CD8-positive, alpha-beta memory T cell (primary cell): ENCODE data around the gene ITPR3. TPM values are rescaled to one million over a fixed set of nuclear protein-coding genes. Genes with fewer than 3 reads are reported as not detected.
A peak's percentile ranks its signal among the peaks of the same experiment; 100 is the strongest.

Source experiments
- CTCF ChIA-PET: fragments of 350-600 bp; sonication (Branson Sonifier 250); formaldehyde crosslinking; loops from one replicate; lab custom pipeline; 2021; ENCODE audit warnings: antibody characterized with exemption; lab: Charles Lee
- POLR2A ChIA-PET: fragments of 350-600 bp; sonication (Branson Sonifier 250); formaldehyde crosslinking; loops from one replicate; lab custom pipeline; 2021; ENCODE audit warnings: antibody characterized with exemption; lab: Charles Lee
- DNase-seq, 5 donors: peaks; one replicate each; pipeline versions ENCODE4 v3.0.0 to v3.0.0-alpha.2; 2020 to 2022; ENCODE audit warnings: mixed read lengths in 1 of 5
- H3K27ac ChIP-seq: one replicate; pipeline ENCODE4 v1.7.0; 2013; ENCODE audit warnings: low read depth, mild to moderate bottlenecking, low read length, moderate library complexity
- H3K27me3 ChIP-seq: 2 replicates; pipeline ENCODE4 v1.7.0; 2013; ENCODE audit warnings: low read length, mild to moderate bottlenecking; ENCODE audit not compliant: insufficient read depth, poor library complexity, severe bottlenecking
- H3K36me3 ChIP-seq: 2 replicates; pipeline ENCODE4 v1.7.0; 2013; ENCODE audit warnings: mild to moderate bottlenecking, low read length, moderate library complexity; ENCODE audit not compliant: insufficient read depth
- H3K4me1 ChIP-seq: 2 replicates; pipeline ENCODE4 v1.7.0; 2013; ENCODE audit warnings: mild to moderate bottlenecking, low read length, moderate library complexity; ENCODE audit not compliant: insufficient read depth
- H3K4me3 ChIP-seq: 2 replicates; pipeline ENCODE4 v1.7.0; 2013; ENCODE audit warnings: mild to moderate bottlenecking, low read length
- H3K9me3 ChIP-seq: 2 replicates; pipeline ENCODE4 v1.7.0; 2013; ENCODE audit warnings: mild to moderate bottlenecking, low read length
- H3K27ac Mint-ChIP-seq, 8 donors: one replicate each; pipeline ENCODE4 v1.8.0; 2020 to 2021; ENCODE audit warnings: mixed read lengths in 8 of 8, mild to moderate bottlenecking in 6 of 8, inconsistent platforms in 3 of 8, moderate library complexity in 3 of 8
- H3K27me3 Mint-ChIP-seq, 2 donors: one replicate each; pipeline ENCODE4 v1.8.0; 2020 to 2021; ENCODE audit warnings: mixed read lengths in 2 of 2, mild to moderate bottlenecking in 1 of 2, moderate library complexity in 1 of 2
- H3K36me3 Mint-ChIP-seq, 3 donors: one replicate each; pipeline ENCODE4 v1.8.0; 2020 to 2021; ENCODE audit warnings: mixed read lengths in 3 of 3, inconsistent platforms in 1 of 3, mild to moderate bottlenecking in 1 of 3
- H3K4me1 Mint-ChIP-seq, 3 donors: one replicate each; pipeline ENCODE4 v1.8.0; 2020 to 2021; ENCODE audit warnings: mixed read lengths in 3 of 3, inconsistent platforms in 1 of 3, mild to moderate bottlenecking in 1 of 3
- H3K4me3 Mint-ChIP-seq, 7 donors: one replicate each; pipeline ENCODE4 v1.8.0; 2020 to 2021; ENCODE audit warnings: mixed read lengths in 7 of 7, mild to moderate bottlenecking in 6 of 7, moderate library complexity in 4 of 7, inconsistent platforms in 2 of 7
- H3K9me3 Mint-ChIP-seq, 5 donors: one replicate each; pipeline ENCODE4 v1.8.0; 2020 to 2022; ENCODE audit warnings: mixed read lengths in 5 of 5, mild to moderate bottlenecking in 3 of 5, moderate library complexity in 2 of 5, inconsistent platforms in 1 of 5
- polyA plus RNA-seq: library from polyadenylated mRNA; unstranded; fragments of 300-500 nt; fragmentation: Illumina TruSeq; gene quantifications from one replicate; pipeline ENCODE4 v1.2.3, GENCODE V29; 2021
- total RNA-seq, 2 experiments: library from RNA; stranded (reverse); gene quantifications; one replicate each; pipeline ENCODE4 v1.2.3, GENCODE V29; 2021

Gene ITPR3
- total and polyA plus RNA-seq, 3 experiments from 2014 or later, result 7.9 to 43.3 (median 42.0) TPM

DNA sequence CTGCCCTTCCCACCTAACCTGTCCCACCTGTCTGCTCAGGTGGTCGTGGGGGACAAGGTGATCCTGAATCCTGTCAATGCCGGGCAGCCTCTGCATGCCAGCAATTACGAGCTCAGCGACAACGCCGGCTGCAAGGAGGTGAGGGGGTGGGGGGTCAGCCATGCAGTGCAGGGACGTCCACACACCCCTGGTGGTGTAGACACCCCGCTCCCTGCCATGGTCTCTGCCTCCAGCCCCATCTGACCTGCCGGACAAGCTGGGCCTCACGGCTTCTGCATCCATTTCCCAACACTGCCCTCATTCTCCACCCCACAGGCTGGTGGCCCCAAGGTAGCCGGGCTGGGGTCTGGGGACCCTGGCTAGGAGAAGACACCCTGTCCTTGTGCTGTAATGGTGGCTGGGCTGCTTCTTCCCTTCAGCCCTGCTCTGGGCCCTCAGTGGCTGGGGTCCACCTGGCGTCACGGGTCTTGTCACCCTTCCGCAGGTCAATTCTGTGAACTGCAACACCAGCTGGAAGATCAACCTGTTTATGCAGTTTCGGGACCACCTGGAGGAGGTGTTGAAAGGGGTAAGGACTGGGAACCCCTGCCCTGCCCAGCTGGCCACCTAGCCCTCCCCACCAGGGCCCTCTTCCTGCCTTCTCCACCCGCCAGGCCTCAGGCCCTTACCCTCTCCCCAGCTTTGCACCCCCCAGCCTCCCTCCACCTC is 38.0 kb downstream of the ITPR3 start:
- H3K36me3 ChIP-seq, result peaks cover 10% of the 10 kb centered on the region
- no peaks in the 10 kb centered on the region for H3K27me3 ChIP-seq
- H3K9me3 ChIP-seq, result no peaks in the 10 kb centered on the region
- H3K4me3 ChIP-seq, result no peak overlapping the region
- Mint-ChIP-seq H3K27ac (peak overlapping the region in 2 of 8 donors; percentile 69 to 79), H3K9me3 (no peaks in the 10 kb centered on the region), H3K4me3 (no peak overlapping the region), H3K4me1 (no peaks in the 10 kb centered on the region), H3K36me3 (peaks cover 0 to 83% (median 6%) of the 10 kb centered on the region in 3 donors), H3K27me3 (no peaks in the 10 kb centered on the region)
- H3K27ac ChIP-seq, result no peak overlapping the region
- CTCF ChIA-PET, result no interaction called here
- no peak for DNase-seq
- POLR2A ChIA-PET, result no interaction called here
- H3K4me1 ChIP-seq, result no peaks in the 10 kb centered on the region

DNA sequence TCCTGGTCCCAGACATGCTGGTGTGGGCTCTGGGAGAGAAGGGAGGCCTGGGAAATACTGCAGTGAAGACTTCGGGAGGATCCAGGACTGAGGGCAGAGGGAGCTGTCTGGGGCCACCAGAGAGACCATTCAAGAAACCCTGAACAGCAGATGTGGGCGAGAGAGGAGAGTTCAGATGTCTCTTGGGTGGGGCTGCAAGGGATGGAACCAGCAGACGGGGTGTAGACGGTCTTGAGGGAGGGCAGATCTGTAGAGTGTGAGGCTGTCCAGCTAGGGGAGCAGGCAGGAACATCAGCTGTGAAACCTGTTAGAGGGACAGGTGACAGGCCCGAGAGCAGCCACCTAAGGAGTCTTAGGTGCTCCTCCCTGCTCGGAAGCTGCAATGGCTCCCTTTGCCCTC is 38.9 kb downstream of the ITPR3 start:
- Mint-ChIP-seq H3K27ac (peak overlapping the region in 4 of 8 donors; percentile 27 to 82 (median 48)), H3K27me3 (no peaks in the 10 kb centered on the region), H3K9me3 (no peaks in the 10 kb centered on the region), H3K4me1 (no peaks in the 10 kb centered on the region), H3K4me3 (no peak overlapping the region), H3K36me3 (peaks cover 0 to 83% (median 6%) of the 10 kb centered on the region in 3 donors)
- Histone ChIP-seq H3K4me1 (no peaks in the 10 kb centered on the region), H3K27me3 (no peaks in the 10 kb centered on the region), H3K9me3 (no peaks in the 10 kb centered on the region), H3K4me3 (no peak overlapping the region), H3K27ac (no peak overlapping the region), H3K36me3 (peaks cover 10% of the 10 kb centered on the region)
- no peak for DNase-seq
- CTCF ChIA-PET, result no interaction called here
- POLR2A ChIA-PET, result no interaction called here

DNA sequence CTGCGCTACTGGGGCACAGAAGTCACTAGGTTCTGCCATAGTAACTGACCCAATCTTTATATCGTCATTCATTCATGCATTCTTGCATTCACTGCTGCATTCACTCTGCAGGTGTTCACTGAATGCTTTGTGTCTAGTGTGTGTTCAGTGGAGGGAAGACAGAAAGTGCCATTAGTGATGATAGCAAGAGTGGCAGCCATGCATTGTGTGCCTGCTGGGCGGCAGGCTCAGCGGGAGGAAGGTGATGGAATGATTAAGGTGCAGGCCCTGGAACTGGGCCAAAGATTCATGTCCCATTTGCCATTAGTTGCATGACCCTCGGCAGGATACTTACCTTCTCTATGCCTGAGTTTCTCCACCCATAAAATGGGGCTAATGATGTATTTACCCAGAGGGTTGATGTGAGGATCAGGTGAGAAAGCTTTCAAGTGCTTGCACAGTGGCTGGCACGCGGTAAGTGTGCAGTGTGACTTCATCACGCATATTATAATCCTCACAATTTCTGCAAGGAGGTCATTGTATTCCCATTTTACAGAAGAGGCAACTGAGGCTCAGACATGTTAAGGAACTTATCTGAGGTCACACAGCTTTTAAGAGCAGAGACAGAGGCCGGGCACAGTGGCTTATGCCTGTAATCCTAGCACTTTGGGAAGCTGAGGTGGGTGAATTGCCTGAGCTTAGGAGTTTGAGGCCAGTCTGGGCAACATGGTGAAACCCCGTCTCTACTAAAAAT is 40.1 kb downstream of the ITPR3 start:
- Mint-ChIP-seq H3K36me3 (peaks cover 0 to 88% (median 7%) of the 10 kb centered on the region in 3 donors), H3K4me3 (no peak overlapping the region), H3K27me3 (no peaks in the 10 kb centered on the region), H3K9me3 (no peaks in the 10 kb centered on the region), H3K27ac (peak overlapping the region in 1 of 8 donors; percentile 47), H3K4me1 (no peaks in the 10 kb centered on the region)
- no peak for DNase-seq
- POLR2A ChIA-PET, result interaction anchor here (0.6 kb wide), 1 partner anchor 10 kb away, joined by 9 read pairs; no protein-coding TSS in a partner anchor
- CTCF ChIA-PET, result no interaction called here
- Histone ChIP-seq H3K27me3 (no peaks in the 10 kb centered on the region), H3K4me1 (no peaks in the 10 kb centered on the region), H3K4me3 (no peak overlapping the region), H3K9me3 (no peaks in the 10 kb centered on the region), H3K27ac (no peak overlapping the region), H3K36me3 (peaks cover 7% of the 10 kb centered on the region)

DNA sequence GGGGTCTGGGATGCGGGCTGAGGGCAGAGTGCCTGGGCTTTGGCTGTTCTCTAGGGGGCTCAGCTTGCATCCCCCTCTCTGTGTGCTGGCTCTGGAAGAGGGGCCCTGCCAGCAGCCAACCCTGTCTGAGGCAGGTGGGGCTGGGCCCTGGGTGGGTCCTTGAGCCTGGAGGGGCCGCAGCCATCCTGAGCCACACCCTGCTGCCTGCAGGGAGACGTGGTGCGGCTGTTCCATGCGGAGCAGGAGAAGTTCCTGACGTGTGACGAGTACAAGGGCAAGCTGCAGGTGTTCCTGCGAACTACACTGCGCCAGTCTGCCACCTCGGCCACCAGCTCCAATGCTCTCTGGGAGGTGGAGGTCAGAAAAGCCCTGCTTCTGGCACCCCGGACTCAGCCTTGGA is 41.2 kb downstream of the ITPR3 start:
- Mint-ChIP-seq H3K4me1 (no peaks in the 10 kb centered on the region), H3K9me3 (no peaks in the 10 kb centered on the region), H3K27ac (no peak overlapping the region), H3K4me3 (no peak overlapping the region), H3K27me3 (no peaks in the 10 kb centered on the region), H3K36me3 (peaks cover 0 to 87% (median 11%) of the 10 kb centered on the region in 3 donors)
- Histone ChIP-seq H3K36me3 (peaks cover 11% of the 10 kb centered on the region), H3K27ac (no peak overlapping the region), H3K27me3 (no peaks in the 10 kb centered on the region), H3K4me3 (no peak overlapping the region), H3K4me1 (no peaks in the 10 kb centered on the region), H3K9me3 (no peaks in the 10 kb centered on the region)
- POLR2A ChIA-PET, result no interaction called here
- CTCF ChIA-PET, result no interaction called here
- DNase-seq, result no peak

DNA sequence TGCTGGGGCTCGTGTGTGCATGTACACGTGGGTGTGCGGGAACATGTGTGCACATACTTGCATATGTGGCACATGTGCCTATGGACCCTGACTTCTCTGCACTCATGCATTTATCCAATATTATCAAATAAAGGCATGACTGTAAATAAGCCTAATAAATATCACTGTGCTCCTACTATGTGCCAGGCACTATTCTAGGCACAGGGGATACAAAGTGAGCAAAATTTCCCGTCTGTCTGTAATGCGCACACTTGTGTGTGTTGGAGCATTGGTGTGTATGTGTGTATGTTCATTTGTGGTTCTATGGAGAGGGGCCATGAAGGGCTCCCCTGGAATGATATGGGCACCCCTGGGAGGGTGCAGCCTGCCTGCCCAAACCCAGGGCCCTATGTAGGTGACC is 41.9 kb downstream of the ITPR3 start:
- Histone ChIP-seq H3K36me3 (peaks cover 16% of the 10 kb centered on the region), H3K27me3 (no peaks in the 10 kb centered on the region), H3K9me3 (no peaks in the 10 kb centered on the region), H3K4me3 (no peak overlapping the region), H3K27ac (no peak overlapping the region), H3K4me1 (no peaks in the 10 kb centered on the region)
- DNase-seq, result no peak
- Mint-ChIP-seq H3K9me3 (no peaks in the 10 kb centered on the region), H3K27ac (peak overlapping the region in 2 of 8 donors; percentile 58 to 64), H3K36me3 (peaks cover 2 to 87% (median 12%) of the 10 kb centered on the region in 3 donors), H3K4me3 (no peak overlapping the region), H3K27me3 (no peaks in the 10 kb centered on the region), H3K4me1 (peaks cover 0 to 3% (median 0%) of the 10 kb centered on the region in 3 donors)
- POLR2A ChIA-PET, result no interaction called here
- CTCF ChIA-PET, result no interaction called here

DNA sequence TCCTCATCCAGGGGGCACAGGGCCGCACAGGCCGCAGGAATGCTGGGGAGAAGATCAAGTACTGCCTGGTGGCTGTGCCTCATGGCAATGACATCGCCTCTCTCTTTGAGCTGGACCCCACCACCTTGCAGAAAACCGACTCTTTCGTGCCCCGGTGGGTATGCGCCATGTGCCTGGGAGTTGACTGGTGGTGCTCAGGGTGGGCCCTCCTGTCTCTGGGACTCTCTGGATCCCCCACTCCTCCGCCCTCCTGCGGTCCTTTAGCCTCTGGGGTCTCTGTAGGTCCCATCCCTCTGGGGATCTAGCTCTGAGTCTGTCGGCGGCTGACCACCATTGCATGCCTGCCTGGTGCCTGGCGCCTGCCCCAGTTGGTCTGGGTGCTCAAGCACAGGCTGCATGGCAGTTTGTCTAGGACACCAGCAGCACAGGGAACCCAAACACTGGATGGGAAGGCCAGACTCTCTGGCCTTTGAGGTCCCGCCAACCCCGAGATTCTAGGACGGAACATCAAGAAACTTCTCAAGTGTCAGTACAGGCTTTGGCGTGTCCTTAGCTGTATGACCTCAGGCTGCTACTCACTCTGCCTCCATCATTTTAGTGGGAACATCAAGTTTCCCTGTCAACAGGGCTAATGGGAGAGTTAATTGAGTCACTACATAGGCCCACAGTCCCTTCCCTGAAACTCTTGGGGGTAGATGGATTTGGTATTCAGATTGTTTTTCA is 42.8 kb downstream of the ITPR3 start:
- no peak overlapping the region for H3K4me3 ChIP-seq
- H3K27me3 Mint-ChIP-seq, result no peaks in the 10 kb centered on the region
- H3K4me1 ChIP-seq, result peaks cover 7% of the 10 kb centered on the region
- H3K36me3 ChIP-seq, result peaks cover 20% of the 10 kb centered on the region
- no peaks in the 10 kb centered on the region for H3K9me3 Mint-ChIP-seq
- H3K27ac Mint-ChIP-seq, result peak overlapping the region in 3 of 8 donors; percentile 60 to 87 (median 83)
- no peak for DNase-seq
- H3K9me3 ChIP-seq, result no peaks in the 10 kb centered on the region
- H3K27me3 ChIP-seq, result no peaks in the 10 kb centered on the region
- H3K27ac ChIP-seq, result no peak overlapping the region
- H3K4me3 Mint-ChIP-seq, result no peak overlapping the region
- H3K4me1 Mint-ChIP-seq, result peaks cover 0 to 10% (median 5%) of the 10 kb centered on the region in 3 donors
- H3K36me3 Mint-ChIP-seq, result peaks cover 5 to 87% (median 14%) of the 10 kb centered on the region in 3 donors
- POLR2A ChIA-PET, result interaction anchor here (1.5 kb wide), 1 partner anchor 9 kb away, joined by 5 read pairs; no protein-coding TSS in a partner anchor
- CTCF ChIA-PET, result no interaction called here

DNA sequence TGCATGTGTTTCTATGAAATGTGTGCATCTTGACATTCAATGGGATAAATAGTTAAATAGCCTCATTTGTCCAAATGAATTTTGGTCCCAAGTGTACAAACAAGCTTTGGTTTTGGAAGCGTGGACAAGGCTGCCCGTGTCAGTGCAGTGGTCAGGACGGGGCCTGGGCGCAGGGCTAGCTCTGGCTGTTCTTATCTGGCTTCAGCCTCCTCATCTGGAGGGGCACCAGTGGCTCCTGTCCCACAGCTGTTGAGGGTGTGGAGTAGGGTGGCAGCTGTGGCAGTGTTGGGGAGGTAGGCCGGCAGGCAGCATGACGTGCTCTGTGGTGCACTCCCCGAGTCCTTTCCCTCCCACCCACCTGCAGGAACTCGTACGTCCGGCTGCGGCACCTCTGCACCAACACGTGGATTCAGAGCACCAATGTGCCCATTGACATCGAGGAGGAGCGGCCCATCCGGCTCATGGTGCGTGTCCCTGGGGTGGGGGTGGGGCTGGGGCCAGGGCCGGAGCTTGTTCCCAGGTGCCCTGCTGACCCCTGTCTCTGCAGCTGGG is 43.5 kb downstream of the ITPR3 start:
- ChIA-PET POLR2A (interaction anchor here (1.5 kb wide), 2 partner anchors 10 to 17 kb away, joined by 4 to 5 read pairs; no protein-coding TSS in a partner anchor), CTCF (no interaction called here)
- no peak overlapping the region for H3K27ac Mint-ChIP-seq

More for the DNA sequence above, 43.5 kb downstream of the ITPR3 start:
- Mint-ChIP-seq H3K27me3 (no peaks in the 10 kb centered on the region), H3K36me3 (peaks cover 5 to 87% (median 14%) of the 10 kb centered on the region in 3 donors), H3K4me3 (no peak overlapping the region), H3K9me3 (no peaks in the 10 kb centered on the region), H3K4me1 (peaks cover 2 to 13% (median 8%) of the 10 kb centered on the region in 3 donors)
- Histone ChIP-seq H3K27ac (no peak overlapping the region), H3K4me1 (peaks cover 14% of the 10 kb centered on the region), H3K27me3 (no peaks in the 10 kb centered on the region), H3K9me3 (no peaks in the 10 kb centered on the region), H3K36me3 (peaks cover 20% of the 10 kb centered on the region), H3K4me3 (no peak overlapping the region)
- no peak for DNase-seq
